Activated CD4-positive, alpha-beta T cell treated with anti-CD3 and anti-CD28 coated beads for 4 hours (primary cell): ENCODE results near the gene SHFL.

Experiments
- DNase-seq, 2 donors: peaks; one replicate each; pipeline ENCODE4 v3.0.0-alpha.2; 2020

SHFL gene

GRCh38 chr19:10085641-10086590, at the start of gene SHFL:
Gene SHFL, plus strand, starts transcription at chr19:10086317. Its CDS starts 111 bp downstream, at chr19:10086428.
- peak; percentile 82 to 83 for DNase-seq

- no peak for DNase-seq
Observed at GRCh38 chr19:10036601-10037071, 49.5 kb upstream of the SHFL start.

- no peak for DNase-seq
Observed at GRCh38 chr19:10037367-10037766, 48.8 kb upstream of the SHFL start.

- DNase-seq = no peak
Observed at GRCh38 chr19:10037809-10038208, 48.3 kb upstream of the SHFL start.

- DNase-seq = no peak
Observed at GRCh38 chr19:10043286-10043927, 42.7 kb upstream of the SHFL start.

- no peak for DNase-seq
Observed at GRCh38 chr19:10044390-10044789, 41.7 kb upstream of the SHFL start.

- no peak for DNase-seq
Observed at GRCh38 chr19:10045371-10045770, 40.7 kb upstream of the SHFL start.

GRCh38 chr19:10049626-10050025, 36.5 kb upstream of the SHFL start:
- no peak for DNase-seq

GRCh38 chr19:10052602-10053360, 33.3 kb upstream of the SHFL start:
- no peak for DNase-seq

- DNase-seq = no peak
Observed at GRCh38 chr19:10061717-10062310, 24.3 kb upstream of the SHFL start.

GRCh38 chr19:10068205-10068604, 17.9 kb upstream of the SHFL start:
- no peak for DNase-seq

GRCh38 chr19:10069046-10069445, 17.1 kb upstream of the SHFL start:
- DNase-seq = no peak

- DNase-seq = no peak
Observed at GRCh38 chr19:10070730-10071446, 15.2 kb upstream of the SHFL start.

GRCh38 chr19:10074153-10074552, 12.0 kb upstream of the SHFL start:
- peak; percentile 46 to 51 for DNase-seq

- DNase-seq = no peak
Observed at GRCh38 chr19:10076535-10076934, 9.6 kb upstream of the SHFL start.

- DNase-seq = no peak
Observed at GRCh38 chr19:10078329-10078728, 7.8 kb upstream of the SHFL start.

GRCh38 chr19:10079031-10079453, 7.1 kb upstream of the SHFL start:
- no peak for DNase-seq

- DNase-seq = no peak
Observed at GRCh38 chr19:10083911-10084310, 2.2 kb upstream of the SHFL start.

- no peak for DNase-seq
Observed at GRCh38 chr19:10084803-10085202, 1.3 kb upstream of the SHFL start.

GRCh38 chr19:10086591-10087192, 575 bp downstream of the SHFL start:
- DNase-seq = peak; percentile 50 to 63

GRCh38 chr19:10087296-10088061, 1.4 kb downstream of the SHFL start:
- DNase-seq = no peak
